HEK293 (cell line): Measurements from ENCODE around the gene HSD3B2.

Source experiments
- CTCF ChIA-PET: fragments of 350-600 bp; formaldehyde crosslinking; extraction: SDS; loops from one replicate; lab custom pipeline; 2021; ENCODE audit warnings: antibody characterized with exemption; lab: Yijun Ruan, JAX
- POLR2A ChIA-PET: fragments of 300-600 bp; formaldehyde crosslinking; extraction: SDS; loops from one replicate; lab custom pipeline; 2020; ENCODE audit warnings: antibody characterized with exemption, inconsistent platforms; lab: Yijun Ruan, JAX
- H3K27ac ChIP-seq: fragments of 200-500 bp; sonication (Bioruptor generic); 2 replicates; pipeline ENCODE4 v1.5.1; 2014; ENCODE audit warnings: low read depth, low read length, control low read depth, inconsistent platforms; ENCODE audit errors: extremely low read depth
- H3K36me3 ChIP-seq, 2 experiments: fragments of 200-500 bp in 1 of 2; sonication (Bioruptor generic) in 1 of 2; 1 replicate in 1 of 2; 2 replicates in 1 of 2; pipeline ENCODE4 v1.5.1; 2014 to 2017; ENCODE audit warnings: inconsistent platforms in 2 of 2, low read length in 2 of 2; ENCODE audit not compliant: control insufficient read depth in 2 of 2, insufficient read depth in 1 of 2
- H3K4me1 ChIP-seq: fragments of 200-500 bp; sonication (Bioruptor generic); 2 replicates; pipeline ENCODE4 v1.5.1; 2014; ENCODE audit warnings: mild to moderate bottlenecking, low read length, inconsistent platforms; ENCODE audit not compliant: control insufficient read depth, insufficient read depth
- H3K4me3 ChIP-seq: 2 replicates; pipeline ENCODE4 v1.5.1; 2011; ENCODE audit warnings: low read depth, mild to moderate bottlenecking, control low read depth, low read length, moderate library complexity
- H3K9me3 ChIP-seq: fragments of 200-500 bp; sonication (Bioruptor generic); 2 replicates; pipeline ENCODE4 v1.5.1; 2014; ENCODE audit warnings: low read depth, low read length, inconsistent platforms; ENCODE audit not compliant: control insufficient read depth, insufficient read depth
- BCL6B ChIP-seq: fragments of 450-650 bp; formaldehyde crosslinking; IDR thresholded peaks from 2 replicates; pipeline ENCODE4 v1.5.1; 2017; ENCODE audit warnings: missing biosample characterization, missing genetic modification characterization
- FEZF1 ChIP-seq: fragments of 450-650 bp; formaldehyde crosslinking; IDR thresholded peaks from 2 replicates; pipeline ENCODE4 v1.5.1; 2016; ENCODE audit warnings: missing biosample characterization, missing genetic modification characterization
- GFI1B ChIP-seq: fragments of 450-650 bp; formaldehyde crosslinking; IDR thresholded peaks from 2 replicates; pipeline ENCODE4 v1.5.1; 2016; ENCODE audit warnings: missing biosample characterization, missing genetic modification characterization
- KLF10 ChIP-seq: fragments of 450-650 bp; IDR thresholded peaks from 2 replicates; pipeline ENCODE4 v1.5.1; 2018; ENCODE audit warnings: missing biosample characterization, mild to moderate bottlenecking, missing genetic modification characterization
- KLF16 ChIP-seq: fragments of 450-650 bp; formaldehyde crosslinking; IDR thresholded peaks from 2 replicates; pipeline ENCODE4 v1.5.1; 2017; ENCODE audit warnings: missing biosample characterization, missing genetic modification characterization
- YY2 ChIP-seq: fragments of 450-650 bp; formaldehyde crosslinking; IDR thresholded peaks from 2 replicates; pipeline ENCODE4 v1.5.1; 2016; ENCODE audit warnings: missing biosample characterization, missing genetic modification characterization
- ZBTB17 ChIP-seq: fragments of 450-650 bp; formaldehyde crosslinking; IDR thresholded peaks from 2 replicates; pipeline ENCODE4 v1.5.1; 2016; ENCODE audit warnings: missing biosample characterization, missing genetic modification characterization
- ZNF175 ChIP-seq: fragments of 450-650 bp; formaldehyde crosslinking; IDR thresholded peaks from 2 replicates; pipeline ENCODE4 v1.5.1; 2016; ENCODE audit warnings: missing biosample characterization, missing genetic modification characterization
- ZNF19 ChIP-seq: fragments of 450-650 bp; formaldehyde crosslinking; IDR thresholded peaks from 2 replicates; pipeline ENCODE4; 2016; ENCODE audit warnings: missing biosample characterization, missing genetic modification characterization, low read depth
- ZNF23 ChIP-seq: fragments of 450-650 bp; formaldehyde crosslinking; IDR thresholded peaks from 2 replicates; pipeline ENCODE4 v1.5.1; 2016; ENCODE audit warnings: missing biosample characterization, missing genetic modification characterization, borderline replicate concordance
- ZNF248 ChIP-seq: fragments of 450-650 bp; formaldehyde crosslinking; IDR thresholded peaks from 2 replicates; pipeline ENCODE4 v1.5.1; 2017; ENCODE audit warnings: missing biosample characterization, missing genetic modification characterization
- ZNF354C ChIP-seq: fragments of 450-650 bp; formaldehyde crosslinking; IDR thresholded peaks from 2 replicates; pipeline ENCODE4 v1.5.1; 2016; ENCODE audit warnings: missing biosample characterization, missing genetic modification characterization, low read depth, borderline replicate concordance
- ZNF521 ChIP-seq: fragments of 450-650 bp; formaldehyde crosslinking; IDR thresholded peaks from 2 replicates; pipeline ENCODE4 v1.5.1; 2017; ENCODE audit warnings: missing biosample characterization, mild to moderate bottlenecking, missing genetic modification characterization
- ZNF544 ChIP-seq: fragments of 450-650 bp; formaldehyde crosslinking; IDR thresholded peaks from 2 replicates; pipeline ENCODE4 v1.5.0; 2017; ENCODE audit warnings: missing biosample characterization, missing genetic modification characterization
- ZNF561 ChIP-seq: fragments of 450-650 bp; IDR thresholded peaks from 2 replicates; pipeline ENCODE4 v1.5.1; 2018; ENCODE audit warnings: missing biosample characterization, missing genetic modification characterization, borderline replicate concordance
- ZNF596 ChIP-seq: fragments of 450-650 bp; IDR thresholded peaks from 2 replicates; pipeline ENCODE4 v1.5.0; 2018; ENCODE audit warnings: missing biosample characterization, mild to moderate bottlenecking, missing genetic modification characterization, moderate library complexity
- ZNF621 ChIP-seq: fragments of 450-650 bp; formaldehyde crosslinking; IDR thresholded peaks from 2 replicates; pipeline ENCODE4 v1.5.1; 2017; ENCODE audit warnings: missing biosample characterization, missing genetic modification characterization
- ZNF670 ChIP-seq: fragments of 450-650 bp; formaldehyde crosslinking; IDR thresholded peaks from 2 replicates; pipeline ENCODE4 v1.5.1; 2016; ENCODE audit warnings: missing biosample characterization, missing genetic modification characterization, low read depth
- ZNF785 ChIP-seq: fragments of 450-650 bp; formaldehyde crosslinking; IDR thresholded peaks from 2 replicates; pipeline ENCODE4 v1.5.1; 2016; ENCODE audit warnings: missing biosample characterization, missing genetic modification characterization
- ZSCAN23 ChIP-seq: fragments of 450-650 bp; formaldehyde crosslinking; IDR thresholded peaks from 2 replicates; pipeline ENCODE4 v1.5.1; 2016; ENCODE audit warnings: missing biosample characterization, missing genetic modification characterization
- ZXDB ChIP-seq: fragments of 450-650 bp; formaldehyde crosslinking; IDR thresholded peaks from 2 replicates; pipeline ENCODE4 v1.5.1; 2016; ENCODE audit warnings: missing biosample characterization, missing genetic modification characterization
- TF ChIP-seq, protein P1 (sequence below): fragments of 450-650 bp; formaldehyde crosslinking; IDR thresholded peaks from 2 replicates; pipeline ENCODE4 v1.5.1; 2016; ENCODE audit warnings: missing biosample characterization, missing genetic modification characterization
- TF ChIP-seq, protein P2 (sequence below): fragments of 450-650 bp; formaldehyde crosslinking; IDR thresholded peaks from 2 replicates; pipeline ENCODE4 v1.5.1; 2016; ENCODE audit warnings: missing biosample characterization, missing genetic modification characterization, borderline replicate concordance

Gene HSD3B2

GRCh38 chr1:119429687-119430086, 14.7 kb downstream of the HSD3B2 start:
- Histone ChIP-seq H3K27ac (no peak overlapping the region), H3K36me3 (no peaks in the 10 kb centered on the region)
- POLR2A ChIA-PET: no interaction called here
- CTCF ChIA-PET: interaction anchor here (1.4 kb wide), 1 partner anchor 114 kb away, joined by 3 read pairs; no protein-coding TSS in a partner anchor
- no peak for TF ChIP-seq ZBTB17 (tag by site-specific recombination)
- TF ChIP-seq ZNF248 (tag by site-specific recombination): no peak
- no peak for TF ChIP-seq ZXDB (tag by site-specific recombination)
- TF ChIP-seq, protein P1, sequence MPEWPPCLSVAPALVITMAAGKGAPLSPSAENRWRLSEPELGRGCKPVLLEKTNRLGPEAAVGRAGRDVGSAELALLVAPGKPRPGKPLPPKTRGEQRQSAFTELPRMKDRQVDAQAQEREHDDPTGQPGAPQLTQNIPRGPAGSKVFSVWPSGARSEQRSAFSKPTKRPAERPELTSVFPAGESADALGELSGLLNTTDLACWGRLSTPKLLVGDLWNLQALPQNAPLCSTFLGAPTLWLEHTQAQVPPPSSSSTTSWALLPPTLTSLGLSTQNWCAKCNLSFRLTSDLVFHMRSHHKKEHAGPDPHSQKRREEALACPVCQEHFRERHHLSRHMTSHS (tag by site-specific recombination): no peak
- TF ChIP-seq KLF10: no peak
- TF ChIP-seq, all 188 proteins: peak for 0
- Histone ChIP-seq H3K4me1 (no peaks in the 10 kb centered on the region), H3K9me3 (no peaks in the 10 kb centered on the region), H3K4me3 (no peak overlapping the region)

GRCh38 chr1:119430486-119430885, 15.5 kb downstream of the HSD3B2 start:
- POLR2A ChIA-PET: no interaction called here
- TF ChIP-seq ZNF785 (no peak), YY2 (tag by site-specific recombination) (no peak), BCL6B (tag by site-specific recombination) (no peak), ZNF175 (tag by site-specific recombination) (no peak), ZNF670 (tag by site-specific recombination) (no peak), FEZF1 (tag by site-specific recombination) (no peak), ZNF544 (tag by site-specific recombination) (no peak), ZXDB (tag by site-specific recombination) (no peak)
- TF ChIP-seq, protein P2, sequence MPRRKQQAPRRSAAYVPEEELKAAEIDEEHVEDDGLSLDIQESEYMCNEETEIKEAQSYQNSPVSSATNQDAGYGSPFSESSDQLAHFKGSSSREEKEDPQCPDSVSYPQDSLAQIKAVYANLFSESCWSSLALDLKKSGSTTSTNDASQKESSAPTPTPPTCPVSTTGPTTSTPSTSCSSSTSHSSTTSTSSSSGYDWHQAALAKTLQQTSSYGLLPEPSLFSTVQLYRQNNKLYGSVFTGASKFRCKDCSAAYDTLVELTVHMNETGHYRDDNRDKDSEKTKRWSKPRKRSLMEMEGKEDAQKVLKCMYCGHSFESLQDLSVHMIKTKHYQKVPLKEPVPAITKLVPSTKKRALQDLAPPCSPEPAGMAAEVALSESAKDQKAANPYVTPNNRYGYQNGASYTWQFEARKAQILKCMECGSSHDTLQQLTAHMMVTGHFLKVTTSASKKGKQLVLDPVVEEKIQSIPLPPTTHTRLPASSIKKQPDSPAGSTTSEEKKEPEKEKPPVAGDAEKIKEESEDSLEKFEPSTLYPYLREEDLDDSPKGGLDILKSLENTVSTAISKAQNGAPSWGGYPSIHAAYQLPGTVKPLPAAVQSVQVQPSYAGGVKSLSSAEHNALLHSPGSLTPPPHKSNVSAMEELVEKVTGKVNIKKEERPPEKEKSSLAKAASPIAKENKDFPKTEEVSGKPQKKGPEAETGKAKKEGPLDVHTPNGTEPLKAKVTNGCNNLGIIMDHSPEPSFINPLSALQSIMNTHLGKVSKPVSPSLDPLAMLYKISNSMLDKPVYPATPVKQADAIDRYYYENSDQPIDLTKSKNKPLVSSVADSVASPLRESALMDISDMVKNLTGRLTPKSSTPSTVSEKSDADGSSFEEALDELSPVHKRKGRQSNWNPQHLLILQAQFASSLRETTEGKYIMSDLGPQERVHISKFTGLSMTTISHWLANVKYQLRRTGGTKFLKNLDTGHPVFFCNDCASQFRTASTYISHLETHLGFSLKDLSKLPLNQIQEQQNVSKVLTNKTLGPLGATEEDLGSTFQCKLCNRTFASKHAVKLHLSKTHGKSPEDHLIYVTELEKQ (tag by site-specific recombination): no peak
- TF ChIP-seq, all 188 proteins: peak for 0
- Histone ChIP-seq H3K9me3 (no peaks in the 10 kb centered on the region), H3K4me3 (no peak overlapping the region), H3K27ac (no peak overlapping the region), H3K4me1 (no peaks in the 10 kb centered on the region), H3K36me3 (no peaks in the 10 kb centered on the region)
- CTCF ChIA-PET: interaction anchor here (1.4 kb wide), 1 partner anchor 113 kb away, joined by 3 read pairs; no protein-coding TSS in a partner anchor

DNA sequence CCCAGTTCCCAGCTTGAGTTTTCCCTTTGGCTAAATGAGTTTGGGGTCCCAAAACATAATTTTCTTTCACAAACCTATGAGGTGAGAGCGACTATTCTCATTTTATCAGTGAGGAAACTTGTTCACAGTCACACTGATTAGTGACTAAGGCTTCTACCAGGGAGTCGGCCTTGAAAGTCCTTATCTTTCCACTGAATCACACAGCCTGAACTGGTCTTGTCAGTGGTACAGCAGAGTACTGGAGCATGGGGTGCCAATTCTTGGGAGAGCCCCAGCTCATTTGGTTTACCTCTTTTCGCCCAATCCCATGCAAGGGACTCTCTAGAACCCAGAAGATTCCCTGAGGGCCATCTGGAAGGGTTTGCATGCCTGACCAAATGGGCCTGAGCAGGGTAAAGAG, 16.9 kb downstream of the HSD3B2 start:
- ChIA-PET CTCF (interaction anchor here (0.6 kb wide), 1 partner anchor 238 kb away, joined by 4 read pairs; no protein-coding TSS in a partner anchor), POLR2A (no interaction called here)
- H3K4me1 ChIP-seq: no peaks in the 10 kb centered on the region
- H3K4me3 ChIP-seq: no peak overlapping the region
- no peaks in the 10 kb centered on the region for H3K36me3 ChIP-seq
- no peak for TF ChIP-seq ZNF19 (tag by site-specific recombination)
- TF ChIP-seq ZNF596 (tag by site-specific recombination): no peak
- TF ChIP-seq ZNF561 (tag by site-specific recombination): no peak
- TF ChIP-seq ZNF521 (tag by site-specific recombination): no peak
- no peak for TF ChIP-seq KLF16 (tag by site-specific recombination)
- no peak for TF ChIP-seq ZNF621 (tag by site-specific recombination)
- TF ChIP-seq ZNF354C (tag by site-specific recombination): no peak
- no peak for TF ChIP-seq ZSCAN23
- TF ChIP-seq ZNF23 (tag by site-specific recombination): no peak
- TF ChIP-seq GFI1B (tag by site-specific recombination): no peak
- H3K27ac ChIP-seq: no peak overlapping the region
- no peaks in the 10 kb centered on the region for H3K9me3 ChIP-seq
